HG03457 (cell line): ENCODE data around the gene CNGB1.

Experiments
- ATAC-seq: cut with Tn5 transposase; IDR thresholded peaks from one replicate; pipeline ENCODE4 v1.9.1; 2021; ENCODE audit warnings: moderate number of reproducible peaks; ENCODE audit not compliant: unreplicated experiment

CNGB1 gene

GRCh38 chr16:57977418-57978069 is 6.6 kb upstream of the CNGB1 start:
- ATAC-seq, result no peak

- ATAC-seq, result no peak
Observed at GRCh38 chr16:57976331-57976796, 5.4 kb upstream of the CNGB1 start.

- ATAC-seq, result no peak
Observed at GRCh38 chr16:57972306-57972705, 1.4 kb upstream of the CNGB1 start.

- no peak for ATAC-seq
Observed at GRCh38 chr16:57971848-57972247, 920 bp upstream of the CNGB1 start.

DNA sequence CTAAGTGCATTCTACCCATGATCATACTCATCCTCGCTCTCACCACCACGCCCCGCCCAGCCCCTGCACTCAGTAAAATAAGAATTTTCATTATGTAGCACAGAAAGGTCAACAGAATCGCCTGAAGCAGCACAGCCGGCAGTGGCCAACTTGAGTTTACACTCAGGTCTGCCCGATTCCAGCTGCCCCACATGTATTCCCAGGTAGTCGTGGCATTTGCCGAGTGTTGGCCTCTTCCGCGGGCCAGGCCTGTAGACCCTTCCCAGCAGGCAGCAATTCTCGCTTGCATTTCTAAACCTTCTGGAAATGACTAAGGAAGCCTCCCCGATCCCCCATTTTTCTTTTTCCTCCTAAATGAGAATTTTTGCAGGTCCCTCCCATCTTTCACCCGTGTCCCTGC is 609 bp downstream of the CNGB1 start:
- no peak for ATAC-seq

- ATAC-seq, result no peak
Observed at GRCh38 chr16:57969451-57970123, 1.3 kb downstream of the CNGB1 start.

GRCh38 chr16:57967916-57968315 is 3.0 kb downstream of the CNGB1 start:
- no peak for ATAC-seq

- ATAC-seq, result no peak
Observed at GRCh38 chr16:57966986-57967385, 3.9 kb downstream of the CNGB1 start.

DNA sequence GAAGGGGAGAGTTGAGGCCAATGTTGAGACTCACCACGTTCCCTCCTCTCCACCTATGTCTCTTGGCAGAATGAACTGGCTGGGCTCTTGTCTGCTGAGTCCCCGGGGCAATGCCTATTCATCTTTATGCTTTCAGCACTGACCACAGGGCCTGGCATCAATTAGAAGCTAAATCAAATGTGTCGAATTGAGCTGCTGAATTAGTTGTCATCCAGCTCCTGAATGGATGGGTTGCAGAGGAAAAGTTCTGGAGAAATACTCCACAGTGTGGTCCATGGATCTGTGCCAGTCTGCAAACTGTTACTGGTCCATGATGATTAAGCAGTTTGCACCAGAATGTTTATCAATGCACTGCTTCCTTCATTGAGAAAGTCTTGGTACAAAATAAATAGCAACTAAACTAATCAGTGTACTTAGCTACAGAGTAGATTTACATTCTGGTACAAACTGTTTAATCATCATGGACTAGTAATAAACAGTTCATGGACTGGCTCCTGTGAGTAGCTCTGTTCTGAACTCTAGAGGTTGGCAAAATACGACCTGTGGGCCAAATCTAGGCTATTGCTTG is 4.6 kb downstream of the CNGB1 start:
- no peak for ATAC-seq

DNA sequence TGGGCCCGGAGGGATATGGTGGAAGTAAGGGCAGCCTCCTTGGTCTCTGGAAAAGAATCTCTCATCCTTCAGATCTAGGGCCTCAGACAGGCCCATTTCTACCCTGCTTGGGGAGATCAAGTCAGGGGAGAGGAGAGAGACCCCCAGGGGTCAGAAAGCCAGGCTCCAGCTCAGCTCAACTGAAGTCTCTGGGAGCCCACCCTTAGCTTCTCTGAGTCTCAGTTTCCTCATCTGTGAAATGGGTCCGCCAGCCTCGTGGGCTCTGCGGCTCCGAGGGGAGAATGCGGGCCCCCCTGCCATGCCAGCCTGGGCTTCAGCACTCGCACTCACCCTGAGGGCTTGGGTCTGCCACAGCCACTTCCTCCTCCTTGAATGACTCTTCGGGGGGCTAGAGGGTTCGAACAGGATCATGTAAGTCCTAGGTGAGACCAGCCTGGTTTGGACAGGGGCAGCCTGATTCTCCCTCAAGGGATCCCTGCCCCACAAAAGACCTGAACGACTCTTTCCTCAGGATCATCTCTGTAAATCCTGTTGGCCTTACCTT is 6.7 kb downstream of the CNGB1 start:
- ATAC-seq, result no peak

GRCh38 chr16:57962756-57963155 is 8.2 kb downstream of the CNGB1 start:
- no peak for ATAC-seq

GRCh38 chr16:57962046-57962445 is 8.9 kb downstream of the CNGB1 start:
- ATAC-seq, result no peak

DNA sequence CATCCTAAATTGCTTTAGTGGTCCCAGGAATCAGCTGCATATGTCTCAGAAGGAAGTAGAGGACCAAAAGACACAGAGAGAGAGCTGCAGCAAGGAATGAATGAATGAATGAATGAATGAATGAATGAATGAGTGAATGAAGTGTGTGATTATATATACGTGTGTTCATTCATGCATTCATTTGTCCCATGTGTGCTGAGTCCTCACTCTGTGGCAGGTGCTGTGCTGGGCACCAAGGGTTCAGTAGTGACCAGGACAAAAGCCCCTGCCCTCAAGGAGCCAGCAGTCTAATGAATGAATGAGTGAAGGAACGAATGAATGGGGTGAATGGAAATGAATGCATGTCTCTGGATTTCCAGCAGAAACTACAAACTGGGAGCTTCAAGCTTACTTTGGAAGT is 9.4 kb downstream of the CNGB1 start:
- no peak for ATAC-seq

DNA sequence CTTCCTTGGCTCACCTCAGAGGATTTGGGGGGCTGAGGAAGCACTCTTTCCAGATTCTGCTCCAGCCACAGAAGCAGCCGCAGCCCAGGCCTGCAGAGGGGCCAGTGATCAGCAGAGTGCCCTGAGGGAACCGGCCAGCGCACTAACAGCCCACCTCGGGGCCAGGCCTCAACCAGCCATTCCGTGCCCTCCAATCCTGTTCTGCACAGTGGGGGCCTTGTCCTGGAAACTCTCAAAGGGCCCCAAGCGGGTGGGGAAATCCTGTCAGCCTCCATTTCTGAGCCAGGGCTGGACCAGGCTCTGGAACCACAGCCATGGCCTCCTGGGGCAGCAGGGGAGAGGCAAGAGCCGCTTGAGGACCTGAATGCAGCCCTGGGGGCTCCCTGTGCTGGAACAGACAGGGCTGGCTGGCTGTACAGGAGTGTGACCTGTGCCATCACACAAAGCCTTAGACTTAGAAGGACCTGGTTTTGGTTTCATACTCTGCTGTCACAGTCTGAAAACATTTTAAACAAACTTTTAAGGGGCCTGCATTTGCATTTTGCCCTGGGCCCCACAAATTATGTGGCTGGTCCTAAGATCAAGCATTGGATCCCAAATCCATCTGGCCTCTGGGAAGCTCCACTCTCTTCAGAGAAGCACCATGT is 10.0 kb downstream of the CNGB1 start:
- ATAC-seq, result no peak

GRCh38 chr16:57960310-57960709 is 10.6 kb downstream of the CNGB1 start:
- ATAC-seq, result no peak

- no peak for ATAC-seq
Observed at GRCh38 chr16:57959804-57960203, 11.1 kb downstream of the CNGB1 start.

DNA sequence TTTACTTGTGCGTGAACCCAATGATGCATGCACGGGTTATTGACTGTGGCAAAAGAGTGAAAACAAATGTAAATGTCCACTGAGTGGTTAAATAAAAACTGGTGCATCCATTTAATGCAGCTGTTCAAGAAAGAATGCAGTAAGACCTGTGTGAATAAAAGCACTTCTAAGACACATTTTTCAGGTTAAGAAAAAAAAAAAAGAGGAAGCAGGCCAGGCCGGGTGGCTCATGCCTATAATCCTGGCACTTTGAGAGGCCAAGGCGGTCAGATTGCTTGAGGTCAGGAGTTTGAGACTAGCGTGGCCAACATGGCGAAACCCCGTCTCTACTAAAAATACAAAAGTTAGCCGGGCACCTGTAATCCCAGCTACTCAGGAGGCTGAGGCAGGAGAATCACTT is 11.8 kb downstream of the CNGB1 start:
- ATAC-seq, result no peak

DNA sequence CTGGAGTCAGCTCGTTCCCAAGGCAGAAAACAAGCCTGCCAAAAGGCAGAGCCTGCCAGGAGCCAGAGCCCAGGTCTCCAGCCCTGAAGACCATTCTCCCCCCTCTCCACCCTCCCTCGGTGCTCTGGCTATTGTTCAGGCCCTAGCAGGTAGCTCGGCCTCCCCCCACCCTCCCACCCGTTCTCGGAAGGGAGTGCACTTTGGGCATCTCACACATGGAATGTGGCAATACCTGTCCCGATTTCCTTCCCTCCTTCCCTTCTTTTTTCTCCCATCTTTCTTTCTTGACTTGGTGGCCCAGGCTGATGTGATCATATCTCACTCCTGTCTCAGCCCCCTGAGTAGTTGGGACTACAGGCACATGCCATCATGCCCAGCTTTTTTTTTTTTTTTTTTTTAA is 12.4 kb downstream of the CNGB1 start:
- ATAC-seq, result no peak

DNA sequence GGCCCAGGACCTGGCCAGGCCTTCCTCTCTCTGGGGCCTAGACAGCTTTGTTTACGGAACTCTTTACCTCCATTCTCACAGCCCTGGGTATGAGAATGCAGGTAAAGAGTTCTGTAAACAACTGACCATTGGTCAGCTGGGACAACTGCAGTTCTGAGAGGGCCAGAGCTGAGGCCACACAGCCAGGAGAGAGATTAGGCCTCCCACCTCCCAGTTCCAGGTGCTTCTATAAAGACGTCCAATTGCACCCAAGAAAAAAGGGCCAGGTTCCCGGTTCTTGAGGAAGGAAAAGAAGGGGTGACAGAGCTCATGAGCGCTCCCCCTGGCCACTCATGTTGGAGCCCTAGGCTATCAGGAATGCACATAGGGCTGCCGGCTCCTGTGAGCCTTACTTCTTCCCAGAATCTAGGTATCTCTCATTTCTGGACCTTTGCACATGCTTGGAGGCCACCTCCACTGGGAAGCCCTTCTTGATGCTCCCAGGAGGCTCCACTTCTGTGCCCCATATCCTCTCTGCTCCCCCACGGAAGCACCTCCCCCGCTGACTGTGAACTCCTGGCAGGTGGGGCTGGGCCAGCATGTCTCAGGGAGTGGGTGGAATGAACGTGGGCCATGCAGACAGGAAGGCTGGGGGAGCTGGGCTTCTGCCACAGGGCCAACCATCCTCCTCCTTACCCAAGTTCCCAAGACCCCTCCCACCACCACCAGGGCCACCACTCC is 13.1 kb downstream of the CNGB1 start:
- ATAC-seq, result no peak

GRCh38 chr16:57956924-57957672 is 13.8 kb downstream of the CNGB1 start:
- no peak for ATAC-seq
